GM18873 (cell line): ENCODE results near the gene TERF2IP.
A peak's percentile ranks its signal among the peaks of the same experiment; 100 is the strongest.

Experiments used
- ATAC-seq: cut with Tn5 transposase; IDR thresholded peaks from one replicate; pipeline ENCODE4 v1.9.1; 2021; ENCODE audit warnings: mild to moderate bottlenecking, moderate library complexity, moderate number of reproducible peaks; ENCODE audit not compliant: unreplicated experiment, low FRiP score

The TERF2IP gene

GRCh38 chr16:75647492-75648264 is at the start of gene TERF2IP, which contains the start of gene KARS1:
TSS of gene TERF2IP (plus strand) at chr16:75647773. CDS start at chr16:75647883, 110 bp downstream.
TSS of gene KARS1 (minus strand) at chr16:75647665. CDS start at chr16:75647639, 26 bp downstream.
- peak; percentile 83 for ATAC-seq

GRCh38 chr16:75599452-75600277 is 47.9 kb upstream of the TERF2IP start:
- no peak for ATAC-seq

- ATAC-seq = no peak
Observed at GRCh38 chr16:75603241-75603640, 44.3 kb upstream of the TERF2IP start.

- ATAC-seq = no peak
Observed at GRCh38 chr16:75606507-75606906, 41.1 kb upstream of the TERF2IP start.

- ATAC-seq = no peak
Observed at GRCh38 chr16:75614066-75614897, 33.3 kb upstream of the TERF2IP start.

GRCh38 chr16:75615619-75616018 is 32.0 kb upstream of the TERF2IP start:
- ATAC-seq = no peak

- ATAC-seq = no peak
Observed at GRCh38 chr16:75616521-75617010, 31.0 kb upstream of the TERF2IP start.

- no peak for ATAC-seq
Observed at GRCh38 chr16:75617121-75617520, 30.5 kb upstream of the TERF2IP start.

- no peak for ATAC-seq
Observed at GRCh38 chr16:75618780-75619179, 28.8 kb upstream of the TERF2IP start.

GRCh38 chr16:75620326-75621169 is 27.0 kb upstream of the TERF2IP start:
- no peak for ATAC-seq

- no peak for ATAC-seq
Observed at GRCh38 chr16:75621170-75621477, 26.4 kb upstream of the TERF2IP start.

- peak; percentile 91 for ATAC-seq
Observed at GRCh38 chr16:75622761-75623605, 24.6 kb upstream of the TERF2IP start, which contains the start of gene ADAT1. TSS of gene ADAT1 (minus strand) at chr16:75623281. CDS start at chr16:75620799, 2,482 bp downstream.

- no peak for ATAC-seq
Observed at GRCh38 chr16:75624921-75625334, 22.6 kb upstream of the TERF2IP start.

GRCh38 chr16:75626806-75627205 is 20.8 kb upstream of the TERF2IP start:
- ATAC-seq = no peak

GRCh38 chr16:75627851-75628250 is 19.7 kb upstream of the TERF2IP start:
- ATAC-seq = no peak

- no peak for ATAC-seq
Observed at GRCh38 chr16:75628351-75628750, 19.2 kb upstream of the TERF2IP start.

GRCh38 chr16:75629132-75629531 is 18.4 kb upstream of the TERF2IP start:
- no peak for ATAC-seq

- no peak for ATAC-seq
Observed at GRCh38 chr16:75630052-75630451, 17.5 kb upstream of the TERF2IP start.

- no peak for ATAC-seq
Observed at GRCh38 chr16:75632857-75633256, 14.7 kb upstream of the TERF2IP start.
